Stimulated activated CD4-positive, alpha-beta T cell treated with anti-CD3 and anti-CD28 coated beads, TNF-alpha, amount 100 ng/mL, for 4 hours (primary cell): ENCODE results near the gene OLFM2.
"Not testable (repeated sequence)": the region's sequence is repeated elsewhere in the genome, so short reads cannot be mapped to it uniquely, and the experiment has no call there.

ENCODE experiments used
- DNase-seq, 3 experiments: peaks; one replicate each; pipeline ENCODE4 v3.0.0-alpha.2; 2020; ENCODE audit warnings: low read depth in 3 of 3

The OLFM2 gene

GRCh38 chr19:9834726-9835506 is 101.4 kb downstream of the OLFM2 start, which contains the start of gene PIN1:
PIN1 (plus strand) TSS chr19:9835318; CDS start chr19:9835345, 27 bp downstream.
- peak; percentile 98 to 99 (median 98) for DNase-seq

- no peak for DNase-seq
These were observed 102.0 kb downstream of the OLFM2 start for GRCh38 chr19:9834307-9834725.

DNA sequence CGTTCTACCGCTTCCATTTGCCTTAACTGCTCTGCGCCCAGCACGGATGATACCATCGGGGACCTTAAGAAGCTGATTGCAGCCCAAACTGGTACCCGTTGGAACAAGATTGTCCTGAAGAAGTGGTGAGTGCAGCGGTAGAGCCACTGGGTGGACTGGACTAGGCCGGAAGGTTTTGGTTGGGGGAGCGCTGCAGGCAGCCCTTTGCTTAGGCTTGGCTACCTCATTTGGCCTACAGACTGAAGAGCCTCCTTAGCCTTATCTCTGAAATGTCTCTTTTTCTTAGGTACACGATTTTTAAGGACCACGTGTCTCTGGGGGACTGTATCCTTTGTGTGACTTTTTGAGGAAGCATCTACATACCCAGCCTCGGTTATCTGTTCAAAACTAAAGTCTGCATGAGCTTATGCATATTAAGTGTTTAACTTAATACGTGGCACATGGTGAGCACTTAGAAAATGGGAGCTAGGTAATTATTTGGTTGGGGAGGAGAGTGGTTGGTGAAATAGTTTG is 107.7 kb downstream of the OLFM2 start:
- no peak for DNase-seq

DNA sequence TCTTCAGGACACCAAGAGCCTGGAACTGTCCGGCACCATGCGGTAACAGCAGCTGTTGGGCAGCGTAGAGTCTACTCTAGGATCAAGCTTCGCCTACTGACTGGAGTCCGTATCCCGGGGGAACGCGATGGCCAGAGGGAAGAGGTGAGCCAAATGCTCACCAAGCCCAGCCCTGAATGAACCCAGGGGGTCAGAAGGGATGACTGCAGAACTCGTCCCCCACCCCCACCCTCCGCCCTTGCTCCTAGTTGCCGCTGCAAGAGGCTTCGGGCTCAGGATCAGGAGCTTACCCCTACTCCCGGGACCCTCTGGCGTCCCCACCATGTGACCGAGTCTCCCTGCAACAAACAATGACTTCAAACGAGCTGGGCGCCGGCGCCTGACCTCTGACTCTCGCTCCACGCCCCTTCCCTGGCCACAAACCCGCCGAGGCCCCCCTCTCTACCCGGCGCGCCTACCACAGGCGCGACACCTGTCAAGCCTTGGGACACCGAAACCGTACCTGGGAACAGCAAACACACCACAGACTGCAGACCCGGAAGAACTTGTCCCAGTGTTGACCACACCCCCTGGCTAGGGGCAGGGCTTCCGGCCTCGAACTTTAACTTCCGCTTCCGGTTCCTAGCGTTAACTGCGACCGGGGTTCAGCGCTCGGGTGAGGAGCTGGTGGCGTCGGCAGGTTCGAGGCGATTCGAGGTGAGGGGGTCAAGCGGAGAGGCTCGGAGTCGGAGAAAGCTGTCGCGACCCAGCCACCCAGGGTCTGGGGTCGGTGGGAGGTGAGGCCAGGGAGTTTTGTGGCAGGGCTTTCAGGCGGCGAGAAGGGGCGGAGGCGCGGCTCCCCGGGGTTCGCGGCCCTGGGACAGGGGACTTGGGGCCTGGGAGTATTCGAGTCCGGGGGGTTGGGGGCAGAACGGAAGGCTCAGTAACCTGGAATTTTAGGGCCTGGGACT is 108.8 kb downstream of the OLFM2 start, which contains the start of gene UBL5:
Gene UBL5, plus strand, starts transcription at position 630 of the 950 bp plus-strand sequence. CDS start 420 bp downstream, outside the sequence.
- peak; percentile 65 to 84 (median 82) for DNase-seq

DNA sequence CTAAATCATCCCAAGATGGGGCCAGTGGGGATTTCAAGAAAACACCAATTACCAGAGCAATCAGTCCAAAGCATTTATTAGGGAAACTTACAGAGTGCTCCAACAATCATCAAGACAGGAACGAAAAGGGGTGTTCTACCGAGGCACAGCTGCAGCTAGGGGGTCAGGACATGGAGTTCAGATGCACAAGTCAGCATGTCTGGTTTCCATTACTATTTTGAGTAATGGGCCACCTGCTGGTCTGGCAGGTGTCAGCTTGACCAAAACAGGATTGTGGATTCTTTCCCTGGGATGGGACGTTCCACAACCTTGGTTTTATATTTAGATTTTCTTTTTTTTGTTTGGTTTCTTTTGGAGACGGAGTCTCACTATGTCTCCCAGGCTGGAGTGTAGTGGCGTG is 112.5 kb downstream of the OLFM2 start:
- DNase-seq = no peak

DNA sequence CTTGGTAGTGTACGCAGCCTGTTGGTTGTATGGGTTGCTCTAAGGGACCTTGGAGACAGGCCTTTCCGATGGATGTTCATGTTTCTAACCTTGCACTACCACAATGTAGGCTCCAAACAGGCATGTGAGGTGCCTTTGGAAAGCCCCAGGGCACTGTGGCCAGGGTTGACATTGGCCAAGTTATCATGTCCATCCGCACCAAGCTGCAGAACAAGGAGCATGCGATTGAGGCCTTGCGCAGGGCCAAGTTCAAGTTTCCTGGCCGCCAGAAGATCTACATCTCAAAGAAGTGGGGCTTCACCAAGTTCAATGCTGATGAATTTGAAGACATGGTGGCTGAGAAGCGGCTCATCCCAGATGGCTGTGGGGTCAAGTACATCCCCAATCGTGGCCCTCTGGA is 116.3 kb downstream of the OLFM2 start:
- DNase-seq = not testable (repeated sequence)

- DNase-seq = no peak
These were observed 116.8 kb downstream of the OLFM2 start for GRCh38 chr19:9819596-9819909.

GRCh38 chr19:9818734-9819595 is 117.3 kb downstream of the OLFM2 start, which contains the start of gene FBXL12:
FBXL12 (minus strand) TSS chr19:9819079; CDS start chr19:9818813, 266 bp downstream.
- peak; percentile 100 for DNase-seq

GRCh38 chr19:9818175-9818733 is 118.1 kb downstream of the OLFM2 start:
- no peak for DNase-seq

DNA sequence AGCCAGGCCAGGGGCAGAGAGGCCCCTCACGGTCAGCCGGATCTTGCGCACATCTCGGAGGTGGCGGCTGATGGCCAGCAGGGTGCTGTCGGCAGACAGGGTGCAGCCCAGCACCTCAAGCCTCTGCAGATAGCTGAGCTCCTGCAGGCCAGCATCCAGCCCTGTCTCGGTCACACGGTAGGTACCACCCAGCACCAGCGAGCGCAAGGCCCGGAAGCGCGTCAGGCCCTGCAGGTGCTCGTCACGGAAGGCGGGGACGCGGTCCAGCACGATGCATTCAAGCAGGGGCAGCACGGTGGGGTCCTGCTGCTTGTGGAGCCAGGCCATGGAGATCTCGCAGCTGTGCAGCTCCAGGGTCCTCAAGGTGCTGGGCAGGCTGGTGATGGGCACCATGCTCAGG is 125.2 kb downstream of the OLFM2 start:
- DNase-seq = no peak

DNA sequence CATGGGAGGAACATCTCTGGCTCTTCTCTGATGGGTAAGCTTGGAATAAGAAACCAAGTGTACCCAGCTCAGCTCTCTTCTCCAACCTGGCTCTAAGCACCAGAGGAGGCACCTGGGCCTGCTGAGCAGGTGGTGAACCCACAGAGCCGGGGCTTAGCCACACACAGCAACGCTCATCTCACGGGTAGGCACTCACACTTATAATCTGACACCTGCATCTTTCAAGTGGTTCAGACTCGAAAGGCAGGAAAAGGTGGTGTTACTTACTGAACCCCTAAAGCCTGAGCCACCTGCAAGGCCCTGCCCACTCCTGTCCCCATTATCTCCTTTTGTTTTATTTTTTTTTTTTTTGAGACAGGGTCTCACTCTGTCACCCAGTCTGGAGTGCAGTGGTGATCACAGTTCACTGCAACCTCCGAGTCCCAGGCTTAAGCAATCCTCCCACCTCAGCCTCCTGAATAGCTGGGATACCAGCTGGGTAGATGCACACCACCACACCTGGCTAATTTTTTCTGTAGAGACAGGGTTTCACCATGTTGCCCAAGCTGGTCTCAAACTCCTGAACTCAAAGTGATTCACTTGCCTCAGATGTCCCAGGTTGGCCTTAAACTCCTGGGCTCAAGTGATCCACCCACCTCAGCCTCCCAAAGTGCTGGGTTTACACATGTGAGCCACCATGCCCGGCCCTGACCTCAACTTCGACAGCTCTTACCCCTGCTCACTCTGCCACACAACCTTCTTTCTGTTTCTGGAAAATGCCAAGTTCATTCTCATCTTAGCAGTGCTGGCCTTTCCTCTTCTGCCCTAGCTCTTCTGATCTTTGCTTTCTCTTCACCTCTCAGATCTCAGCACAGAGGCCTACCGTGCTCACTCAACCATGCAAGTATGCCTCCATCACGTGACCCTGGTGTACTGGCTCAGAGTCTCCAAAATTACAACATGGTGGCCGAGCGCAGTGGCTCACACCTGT is 127.2 kb downstream of the OLFM2 start:
- no peak for DNase-seq

DNA sequence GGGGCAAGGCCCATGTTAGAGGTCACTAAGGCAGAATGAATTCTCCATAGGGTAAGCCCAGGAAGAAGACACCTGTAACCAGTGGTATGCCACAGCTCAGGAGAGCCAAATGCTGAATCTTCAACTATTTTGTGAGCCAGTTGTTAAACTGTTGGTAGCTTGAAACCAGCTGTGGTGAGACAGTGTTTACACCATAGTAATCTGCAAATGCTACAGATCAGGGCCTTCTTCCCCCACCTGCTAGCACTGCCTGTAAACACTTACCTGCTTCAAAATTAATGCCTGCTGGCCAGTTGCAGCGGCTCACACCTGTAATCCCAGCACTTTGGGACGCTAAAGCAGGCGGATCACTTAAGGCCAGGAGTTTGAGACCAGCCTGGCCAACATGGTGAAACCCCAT is 129.5 kb downstream of the OLFM2 start:
- DNase-seq = no peak
